Small intestine (tissue), 16 donors: ENCODE results near the gene SYNJ1. TPM values are rescaled to one million over a fixed set of nuclear protein-coding genes. Genes with fewer than 3 reads are reported as not detected.
"Not testable (repeated sequence)": the region's sequence is repeated elsewhere in the genome, so short reads cannot be mapped to it uniquely, and the experiment has no call there.

Experiments
- DNase-seq, 2 donors: peaks; one replicate each; pipeline versions ENCODE4 v3.0.0 to v3.0.0-alpha.2; 2013
- FAIRE-seq: peaks from 2 replicates; lab custom pipeline; 2012; peaks lifted over from hg19 to GRCh38; lab: Jason Lieb, UNC
- H3K27ac ChIP-seq, 3 donors: one replicate each; pipeline ENCODE4 v1.5.1; 2013; ENCODE audit warnings: low read length in 2 of 3, mild to moderate bottlenecking in 2 of 3, control low read depth in 1 of 3, inconsistent platforms in 1 of 3, low read depth in 1 of 3, moderate library complexity in 1 of 3
- H3K27me3 ChIP-seq, 3 donors: one replicate each; pipeline ENCODE4 v1.6.1; 2013; ENCODE audit warnings: low read length in 3 of 3, inconsistent platforms in 1 of 3; ENCODE audit not compliant: control insufficient read depth in 3 of 3, insufficient read depth in 3 of 3
- H3K36me3 ChIP-seq, 3 donors: one replicate each; pipeline ENCODE4 v1.6.1; 2013; ENCODE audit warnings: low read length in 3 of 3, inconsistent platforms in 1 of 3, low read depth in 1 of 3, mild to moderate bottlenecking in 1 of 3, moderate library complexity in 1 of 3; ENCODE audit not compliant: control insufficient read depth in 3 of 3, insufficient read depth in 2 of 3
- H3K4me1 ChIP-seq, 3 donors: one replicate each; pipeline ENCODE4 v1.6.1; 2013; ENCODE audit warnings: low read length in 2 of 3, inconsistent platforms in 1 of 3, low read depth in 1 of 3, mild to moderate bottlenecking in 1 of 3, moderate library complexity in 1 of 3; ENCODE audit not compliant: control insufficient read depth in 3 of 3, insufficient read depth in 2 of 3
- H3K4me3 ChIP-seq, 3 donors: one replicate each; pipeline ENCODE4 v1.5.1; 2013; ENCODE audit warnings: low read length in 3 of 3, control low read depth in 1 of 3, inconsistent platforms in 1 of 3, low read depth in 1 of 3, mild to moderate bottlenecking in 1 of 3, moderate library complexity in 1 of 3
- H3K9me3 ChIP-seq, 2 donors: one replicate each; pipeline ENCODE4 v1.6.1; 2013; ENCODE audit warnings: low read depth in 1 of 2, low read length in 1 of 2; ENCODE audit not compliant: control insufficient read depth in 2 of 2, insufficient read depth in 1 of 2
- WGBS, 3 donors: extraction: QIAGEN DNeasy Blood & Tissue Kit; methylation state at CpG; one replicate each; pipeline ENCODE4 v1.1.7; 2013; 5-methylcytosine and 5-hydroxymethylcytosine counted together
- long read RNA-seq, 10 donors: transcript quantifications; one replicate each; lab custom pipeline, GENCODE V29; 2026
- polyA plus RNA-seq, 4 donors: library from polyadenylated mRNA; stranded (reverse) in 3 of 4; unstranded in 1 of 4; fragments of 200-250 nt in 3 of 4; fragments of 120-200 nt in 1 of 4; gene quantifications; one replicate each; pipeline versions ENCODE4 v1.2.1 to v1.2.3, GENCODE V29; 2013
- donor health status: healthy with polysubstance abuse.
- donor health status: control.
- donor health status: control.
- donor health status: Bipolar disorder and iron deficiency.
- donor health status: healthy.

The SYNJ1 gene, protein sequence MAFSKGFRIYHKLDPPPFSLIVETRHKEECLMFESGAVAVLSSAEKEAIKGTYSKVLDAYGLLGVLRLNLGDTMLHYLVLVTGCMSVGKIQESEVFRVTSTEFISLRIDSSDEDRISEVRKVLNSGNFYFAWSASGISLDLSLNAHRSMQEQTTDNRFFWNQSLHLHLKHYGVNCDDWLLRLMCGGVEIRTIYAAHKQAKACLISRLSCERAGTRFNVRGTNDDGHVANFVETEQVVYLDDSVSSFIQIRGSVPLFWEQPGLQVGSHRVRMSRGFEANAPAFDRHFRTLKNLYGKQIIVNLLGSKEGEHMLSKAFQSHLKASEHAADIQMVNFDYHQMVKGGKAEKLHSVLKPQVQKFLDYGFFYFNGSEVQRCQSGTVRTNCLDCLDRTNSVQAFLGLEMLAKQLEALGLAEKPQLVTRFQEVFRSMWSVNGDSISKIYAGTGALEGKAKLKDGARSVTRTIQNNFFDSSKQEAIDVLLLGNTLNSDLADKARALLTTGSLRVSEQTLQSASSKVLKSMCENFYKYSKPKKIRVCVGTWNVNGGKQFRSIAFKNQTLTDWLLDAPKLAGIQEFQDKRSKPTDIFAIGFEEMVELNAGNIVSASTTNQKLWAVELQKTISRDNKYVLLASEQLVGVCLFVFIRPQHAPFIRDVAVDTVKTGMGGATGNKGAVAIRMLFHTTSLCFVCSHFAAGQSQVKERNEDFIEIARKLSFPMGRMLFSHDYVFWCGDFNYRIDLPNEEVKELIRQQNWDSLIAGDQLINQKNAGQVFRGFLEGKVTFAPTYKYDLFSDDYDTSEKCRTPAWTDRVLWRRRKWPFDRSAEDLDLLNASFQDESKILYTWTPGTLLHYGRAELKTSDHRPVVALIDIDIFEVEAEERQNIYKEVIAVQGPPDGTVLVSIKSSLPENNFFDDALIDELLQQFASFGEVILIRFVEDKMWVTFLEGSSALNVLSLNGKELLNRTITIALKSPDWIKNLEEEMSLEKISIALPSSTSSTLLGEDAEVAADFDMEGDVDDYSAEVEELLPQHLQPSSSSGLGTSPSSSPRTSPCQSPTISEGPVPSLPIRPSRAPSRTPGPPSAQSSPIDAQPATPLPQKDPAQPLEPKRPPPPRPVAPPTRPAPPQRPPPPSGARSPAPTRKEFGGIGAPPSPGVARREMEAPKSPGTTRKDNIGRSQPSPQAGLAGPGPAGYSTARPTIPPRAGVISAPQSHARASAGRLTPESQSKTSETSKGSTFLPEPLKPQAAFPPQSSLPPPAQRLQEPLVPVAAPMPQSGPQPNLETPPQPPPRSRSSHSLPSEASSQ (N-terminal part only)
- 10 to 100 TPM in 1 of 4 donors, 1 to 10 TPM in 3; 4.6 to 10.2 (median 6.6) TPM for polyA plus RNA-seq
- long read RNA-seq, donor 1: 0 reads
- long read RNA-seq, donor 2: 0 reads
- long read RNA-seq, donor 3: 0 reads
- long read RNA-seq, donor 4: 0 reads
- long read RNA-seq, donor 5: 0 reads
- long read RNA-seq, donor 6: 0 reads
- long read RNA-seq, donor 7: 0 reads
- long read RNA-seq, donor 8: 0 reads
- long read RNA-seq, donor 9: 0 reads
- long read RNA-seq, donor 10: 0 reads

DNA sequence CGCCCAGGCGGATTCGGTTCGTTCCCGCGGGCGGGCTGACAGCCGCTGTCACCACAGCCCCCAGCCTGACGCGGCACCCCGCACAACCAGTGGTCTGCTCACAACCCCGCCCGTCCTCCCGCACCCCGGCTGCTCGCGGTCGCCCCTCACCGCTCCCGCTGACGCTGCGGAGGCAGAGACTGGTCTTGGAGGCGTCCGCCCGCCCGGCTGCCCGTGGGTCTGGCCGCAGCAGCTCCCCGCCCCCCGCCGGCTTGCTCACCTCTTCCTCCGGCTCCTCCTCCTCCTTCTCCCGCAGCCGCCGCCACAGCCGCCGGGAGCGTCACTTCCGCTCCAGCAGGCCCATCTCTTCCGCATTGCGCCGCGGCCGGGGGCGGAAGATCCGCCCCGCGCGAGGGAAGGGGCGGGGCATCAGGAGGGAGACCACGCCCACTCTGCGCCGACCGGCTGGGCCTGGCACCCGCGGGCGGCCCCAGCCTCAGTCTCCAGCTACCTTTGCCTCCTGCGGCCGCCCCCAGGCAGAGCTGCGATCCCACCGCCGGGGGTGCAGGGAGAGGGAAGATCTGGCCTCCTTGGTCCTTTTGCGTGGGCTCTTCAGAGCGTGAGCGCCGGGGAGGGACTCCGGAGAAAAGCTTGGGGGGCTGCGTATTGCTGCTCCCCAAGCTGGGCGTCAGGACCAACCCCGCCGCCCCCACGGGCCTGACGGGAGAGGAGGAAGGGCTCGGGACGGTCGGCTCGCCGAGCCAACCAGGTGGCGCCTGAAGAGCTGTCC lies at the start of gene SYNJ1:
Gene SYNJ1 (minus strand): TSS at position 327 of the 769 bp plus-strand sequence. CDS start 1,118 bp downstream, outside the sequence.
- H3K27ac ChIP-seq: peak within 1 kb of the TSS; percentile 68 to 96 (median 95)
- FAIRE-seq (no peak), DNase-seq (peak; percentile 95 to 98)
- H3K4me3 ChIP-seq: peak within 1 kb of the TSS; percentile 72 to 98 (median 96)
- peaks cover 0 to 10% (median 0%) of the 10 kb centered on the region in 3 donors for H3K36me3 ChIP-seq
- no peaks in the 10 kb centered on the region for H3K27me3 ChIP-seq
- 0% methylated on average over 41 to 79 of the region's 79 CpGs for WGBS, 3 donors
- H3K4me1 ChIP-seq: peaks cover 5 to 15% (median 6%) of the 10 kb centered on the region in 3 donors
- no peaks in the 10 kb centered on the region for H3K9me3 ChIP-seq

DNA sequence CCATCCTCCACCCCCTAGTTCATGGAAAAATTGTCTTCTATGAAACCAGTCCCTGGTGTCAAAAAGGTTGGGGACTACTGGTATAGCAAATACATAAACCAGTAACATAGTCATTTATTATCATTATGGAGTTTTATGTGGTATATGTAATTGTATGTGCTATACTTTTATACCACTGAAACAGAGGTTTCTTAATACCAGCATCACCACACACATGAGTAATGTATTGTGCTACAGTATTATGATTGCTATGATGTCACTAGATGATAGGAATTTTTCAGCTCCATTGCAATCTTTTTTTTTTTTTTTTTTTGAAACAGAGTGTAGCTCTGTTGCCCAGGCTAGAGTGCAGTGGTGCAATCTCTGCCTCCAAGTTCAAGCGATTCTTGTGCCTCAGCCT lies 49.5 kb upstream of the SYNJ1 start:
- FAIRE-seq: no peak

DNA sequence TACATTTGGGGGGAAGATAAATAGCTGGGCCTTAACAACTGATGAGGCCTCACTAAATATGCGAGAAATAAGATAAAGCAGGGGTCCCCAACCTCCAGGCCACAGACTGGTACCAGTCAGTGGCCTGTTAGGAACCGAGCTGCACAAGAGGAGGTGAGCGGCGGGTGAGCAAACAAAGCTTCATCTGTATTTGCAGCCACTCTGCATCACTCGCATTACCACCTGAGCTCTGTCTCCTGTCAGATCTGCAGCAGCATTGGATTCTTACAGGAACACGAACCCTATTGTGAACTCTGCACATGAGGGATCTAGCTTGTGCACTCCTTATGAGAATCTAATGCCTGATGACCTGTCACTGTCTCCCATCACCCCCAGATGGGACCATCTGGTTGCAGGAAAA lies 48.9 kb upstream of the SYNJ1 start:
- H3K4me1 ChIP-seq: peaks cover 0 to 3% (median 2%) of the 10 kb centered on the region in 3 donors
- H3K9me3 ChIP-seq: no peaks in the 10 kb centered on the region
- WGBS, 3 donors: 91 to 95% (median 93%) methylated on average over 6 of the region's 6 CpGs
- DNase-seq: no peak
- no peaks in the 10 kb centered on the region for H3K27me3 ChIP-seq
- no peak overlapping the region for H3K27ac ChIP-seq
- no peak overlapping the region for H3K4me3 ChIP-seq
- no peak for FAIRE-seq
- H3K36me3 ChIP-seq: no peaks in the 10 kb centered on the region

More for the DNA sequence above, 49.5 kb upstream of the SYNJ1 start:
- Histone ChIP-seq H3K9me3 (no peaks in the 10 kb centered on the region), H3K36me3 (no peaks in the 10 kb centered on the region), H3K4me1 (peaks cover 0 to 3% (median 2%) of the 10 kb centered on the region in 3 donors), H3K27me3 (no peaks in the 10 kb centered on the region), H3K4me3 (no peak overlapping the region), H3K27ac (no peak overlapping the region)
- peak in 1 of 2 donors; percentile 12 for DNase-seq
- WGBS, 3 donors: 89 to 96% (median 96%) methylated on average over 1 of the region's 1 CpG

DNA sequence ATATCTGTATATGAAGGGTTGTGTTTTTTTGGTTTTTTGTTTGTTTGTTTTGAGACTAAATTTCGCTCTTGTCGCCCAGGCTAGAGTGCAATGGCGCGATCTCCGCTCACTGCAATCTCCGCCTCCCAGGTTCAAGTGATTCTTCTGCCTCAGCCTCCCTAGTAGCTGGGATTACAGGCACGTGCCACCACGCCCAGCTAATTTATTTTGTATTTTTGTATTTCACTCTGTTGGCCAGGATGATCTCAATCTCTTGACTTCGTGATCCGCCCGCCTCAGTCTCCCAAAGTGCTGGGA lies 45.2 kb upstream of the SYNJ1 start:
- H3K4me1 ChIP-seq, H3K9me3 ChIP-seq, H3K36me3 ChIP-seq, FAIRE-seq, H3K27me3 ChIP-seq, DNase-seq: not testable (repeated sequence)
- H3K27ac ChIP-seq: peak overlapping the region; percentile 78 to 92 (median 92)
- H3K4me3 ChIP-seq: peak overlapping the region in 2 of 3 donors; percentile 86 to 88
- WGBS, 3 donors: 78 to 92% (median 78%) methylated on average over 11 of the region's 11 CpGs

DNA sequence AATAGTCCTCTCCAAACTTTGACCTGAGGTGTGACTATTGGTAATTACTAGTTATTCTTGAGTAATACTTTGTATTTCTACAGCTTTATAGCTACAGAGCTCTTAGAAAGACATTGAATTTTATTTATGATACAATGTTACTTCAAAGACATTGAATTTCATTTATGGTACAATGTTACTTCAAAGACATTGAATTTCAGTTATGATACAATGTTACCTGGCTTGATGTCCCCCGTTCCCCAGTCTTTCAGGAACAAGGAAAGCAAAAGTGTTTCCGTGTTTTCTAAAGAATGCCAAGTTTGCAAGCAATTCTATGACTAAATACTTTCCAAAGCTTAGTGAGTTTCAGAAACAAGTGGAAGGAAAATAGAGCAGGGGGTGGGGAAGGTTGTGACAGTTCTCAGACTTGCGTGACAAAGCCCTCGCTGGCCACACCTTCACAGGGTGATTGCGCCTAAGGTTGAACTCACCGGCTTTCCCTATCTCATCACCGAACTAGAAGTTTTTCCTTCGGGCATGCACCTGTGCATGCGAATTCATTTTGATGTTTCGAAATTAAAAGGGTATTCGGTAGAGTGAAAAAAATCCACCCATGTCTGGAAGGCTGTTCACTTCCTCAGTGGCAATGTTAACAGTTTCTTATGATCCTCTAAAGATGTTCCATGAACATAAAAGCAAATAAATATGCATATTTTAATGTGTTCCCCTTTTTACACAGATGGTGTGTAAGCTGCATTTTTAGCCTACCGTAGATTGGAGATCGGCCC lies 44.7 kb upstream of the SYNJ1 start:
- FAIRE-seq: no peak
- Histone ChIP-seq H3K4me3 (peak overlapping the region in 2 of 3 donors; percentile 86 to 88), H3K9me3 (no peaks in the 10 kb centered on the region), H3K27ac (peak overlapping the region; percentile 87 to 92 (median 92)), H3K4me1 (peaks cover 3 to 4% (median 3%) of the 10 kb centered on the region in 3 donors), H3K27me3 (no peaks in the 10 kb centered on the region), H3K36me3 (no peaks in the 10 kb centered on the region)
- WGBS, 3 donors: 6 to 22% (median 8%) methylated on average over 13 of the region's 13 CpGs
- peak; percentile 74 to 77 for DNase-seq

DNA sequence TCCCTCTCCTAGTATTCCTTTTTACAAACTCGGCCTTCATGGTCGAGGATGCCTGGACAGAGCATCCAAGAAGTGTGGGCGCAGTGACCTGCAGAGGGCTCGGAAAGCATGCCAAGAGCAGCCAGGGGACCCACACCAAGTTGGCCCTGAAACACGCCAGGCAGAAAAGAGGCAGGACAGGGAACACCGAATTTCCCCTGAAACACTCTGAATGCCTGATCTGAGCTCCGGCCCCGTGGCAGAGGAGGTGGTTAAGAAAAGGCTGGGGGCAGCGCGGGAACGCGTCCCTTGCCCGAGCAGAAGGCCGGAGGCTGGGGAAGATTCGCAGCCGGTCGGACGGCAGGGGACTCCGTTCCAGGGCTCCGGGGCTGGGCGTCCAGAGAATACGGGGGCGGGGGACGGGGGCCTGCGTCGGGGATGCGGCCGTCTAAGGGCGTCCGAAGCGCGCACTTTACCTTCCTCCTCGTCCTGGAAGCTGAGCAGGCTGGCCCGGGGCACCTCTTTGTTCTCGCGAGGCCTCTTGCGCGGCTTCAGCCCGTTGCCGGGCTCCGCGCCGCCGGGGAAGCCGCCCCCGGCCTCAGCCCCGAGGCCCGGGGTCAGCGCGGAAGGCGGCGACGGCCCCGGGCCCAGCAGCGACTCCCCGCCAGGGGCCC lies 43.2 kb upstream of the SYNJ1 start:
- H3K27me3 ChIP-seq: no peaks in the 10 kb centered on the region
- H3K4me1 ChIP-seq: peaks cover 2 to 3% (median 3%) of the 10 kb centered on the region in 3 donors
- FAIRE-seq (no peak), DNase-seq (peak; percentile 53 to 56)
- peak overlapping the region; percentile 86 to 91 (median 88) for H3K4me3 ChIP-seq
- peak overlapping the region; percentile 86 to 92 (median 87) for H3K27ac ChIP-seq
- peaks cover 0 to 4% (median 3%) of the 10 kb centered on the region in 3 donors for H3K36me3 ChIP-seq
- WGBS, 3 donors: 0% methylated on average over 32 to 56 of the region's 56 CpGs
- H3K9me3 ChIP-seq: no peaks in the 10 kb centered on the region
